Astrocyte of the cerebellum (primary cell): ENCODE results near the gene IWS1.
"Not testable (repeated sequence)": the region's sequence is repeated elsewhere in the genome, so short reads cannot be mapped to it uniquely, and the experiment has no call there.

ENCODE experiments used
- DNase-seq: peaks from one replicate; pipeline ENCODE4 v3.0.0-alpha.2; 2011; ENCODE audit warnings: low read depth
- H3K4me3 ChIP-seq: 2 replicates; pipeline ENCODE4 v1.5.1; 2011; ENCODE audit warnings: mild to moderate bottlenecking, low read depth, low read length, moderate library complexity
- CTCF ChIP-seq: IDR thresholded peaks from 2 replicates; pipeline ENCODE4 v1.5.1; 2012; ENCODE audit warnings: low read length, low read depth, moderate library complexity, mild to moderate bottlenecking; ENCODE audit errors: missing control alignments
- in situ Hi-C: cut with HindIII; loops from 2 replicates; pipeline ENCODE4 v1.10.0; 2017; ENCODE audit warnings: low sequenced_read_pairs

IWS1 gene

GRCh38 chr2:127572841-127573240, 46.6 kb upstream of the IWS1 start:
- no peak for TF ChIP-seq CTCF
- in situ Hi-C loops, result no loop called here
- H3K4me3 ChIP-seq, result no peak overlapping the region
- DNase-seq, result no peak

GRCh38 chr2:127572352-127572751, 46.1 kb upstream of the IWS1 start:
- H3K4me3 ChIP-seq, in situ Hi-C loops, DNase-seq: not testable (repeated sequence)

- no peak for TF ChIP-seq CTCF
- H3K4me3 ChIP-seq, result no peak overlapping the region
- in situ Hi-C loops, result no loop called here
- no peak for DNase-seq
These were observed 44.3 kb upstream of the IWS1 start for GRCh38 chr2:127570282-127571250.

- in situ Hi-C loops, result no loop called here
- no peak overlapping the region for H3K4me3 ChIP-seq
- DNase-seq, result no peak
- TF ChIP-seq CTCF, result no peak
These were observed 43.4 kb upstream of the IWS1 start for GRCh38 chr2:127569666-127570065.

GRCh38 chr2:127568128-127568527, 41.8 kb upstream of the IWS1 start:
- no peak overlapping the region for H3K4me3 ChIP-seq
- no peak for TF ChIP-seq CTCF
- no peak for DNase-seq
- in situ Hi-C loops, result no loop called here

GRCh38 chr2:127567351-127567854, 41.1 kb upstream of the IWS1 start:
- DNase-seq, result no peak
- no peak overlapping the region for H3K4me3 ChIP-seq
- in situ Hi-C loops, result no loop called here
- no peak for TF ChIP-seq CTCF

- in situ Hi-C loops, result no loop called here
- DNase-seq, result no peak
- TF ChIP-seq CTCF, result no peak
- H3K4me3 ChIP-seq, result no peak overlapping the region
These were observed 40.3 kb upstream of the IWS1 start for GRCh38 chr2:127566576-127566975.
